ENCODE measurements around the gene GRIFIN.
A peak's percentile ranks its signal among the peaks of the same experiment; 100 is the strongest.

The GRIFIN gene

DNA sequence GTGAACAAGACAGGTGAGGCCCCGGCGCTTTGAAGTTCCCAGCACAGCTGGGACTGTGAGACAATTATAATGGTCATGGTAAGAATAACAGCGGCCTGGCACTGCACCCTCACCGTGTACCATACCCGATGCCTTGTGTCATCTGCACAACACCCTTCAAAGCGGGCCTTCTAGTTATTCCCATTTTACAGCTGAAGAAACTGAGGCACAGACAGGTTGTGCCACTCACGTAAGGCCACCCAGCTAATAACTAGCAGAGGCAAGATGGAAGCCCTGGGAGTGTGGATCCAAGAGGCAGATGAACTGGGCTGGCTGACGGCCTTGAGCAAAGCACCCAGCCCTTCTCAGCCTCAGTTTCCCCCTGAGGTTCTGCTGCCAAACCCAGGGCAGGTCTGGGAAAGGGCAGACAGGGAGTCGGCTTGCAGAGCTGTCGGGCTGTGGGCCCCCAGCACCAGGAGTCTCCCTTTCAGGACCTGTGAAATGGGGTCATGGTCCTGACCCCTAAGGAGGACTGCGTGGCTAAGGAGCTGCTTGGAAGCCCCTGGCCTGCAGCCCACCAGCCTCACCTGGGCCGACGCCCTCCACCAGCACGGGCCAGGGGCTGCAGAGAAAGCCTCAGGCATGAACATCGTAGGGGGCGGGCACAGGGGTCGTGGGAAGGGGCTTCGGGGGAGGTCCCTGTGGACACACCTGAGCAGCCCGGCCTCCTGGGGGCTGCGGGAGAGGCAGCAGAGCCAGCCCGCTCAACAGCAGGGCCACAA, 28.1 kb upstream of the GRIFIN start:
- Histone ChIP-seq H3K4me3 (no peak overlapping the region), H3K9ac (peak overlapping the region in 2 of 11 experiments; percentile 20 to 35; a peak in 2 of 22 replicates), H3K36me3 (no peaks in the 10 kb centered on the region), H3K27me3 (peaks cover 0 to 21% (median 0%) of the 10 kb centered on the region in 11 experiments; a peak in 4 of 22 replicates), H3K27ac (peak overlapping the region in 3 of 11 experiments; percentile 2 to 20 (median 7); a peak in 3 of 22 replicates), H3K9me3 (replicated peaks in 1 of 11) (no peaks in the 10 kb centered on the region), H4K20me1 (0 out of 22 replicates have a peak, but pooled peaks cover 0 to 3% (median 0%) of the 10 kb centered on the region in 11 experiments), H3K4me1 (peaks cover 31 to 100% (median 98%) of the 10 kb centered on the region in 10 experiments), H3K4me2 (peak overlapping the region in 10 of 11 experiments; percentile 51 to 98 (median 82); a peak in 18 of 22 replicates)
- TF ChIP-seq Cebpa-rat (IDR thresholded peaks at IDR 0.05): no peak

DNA sequence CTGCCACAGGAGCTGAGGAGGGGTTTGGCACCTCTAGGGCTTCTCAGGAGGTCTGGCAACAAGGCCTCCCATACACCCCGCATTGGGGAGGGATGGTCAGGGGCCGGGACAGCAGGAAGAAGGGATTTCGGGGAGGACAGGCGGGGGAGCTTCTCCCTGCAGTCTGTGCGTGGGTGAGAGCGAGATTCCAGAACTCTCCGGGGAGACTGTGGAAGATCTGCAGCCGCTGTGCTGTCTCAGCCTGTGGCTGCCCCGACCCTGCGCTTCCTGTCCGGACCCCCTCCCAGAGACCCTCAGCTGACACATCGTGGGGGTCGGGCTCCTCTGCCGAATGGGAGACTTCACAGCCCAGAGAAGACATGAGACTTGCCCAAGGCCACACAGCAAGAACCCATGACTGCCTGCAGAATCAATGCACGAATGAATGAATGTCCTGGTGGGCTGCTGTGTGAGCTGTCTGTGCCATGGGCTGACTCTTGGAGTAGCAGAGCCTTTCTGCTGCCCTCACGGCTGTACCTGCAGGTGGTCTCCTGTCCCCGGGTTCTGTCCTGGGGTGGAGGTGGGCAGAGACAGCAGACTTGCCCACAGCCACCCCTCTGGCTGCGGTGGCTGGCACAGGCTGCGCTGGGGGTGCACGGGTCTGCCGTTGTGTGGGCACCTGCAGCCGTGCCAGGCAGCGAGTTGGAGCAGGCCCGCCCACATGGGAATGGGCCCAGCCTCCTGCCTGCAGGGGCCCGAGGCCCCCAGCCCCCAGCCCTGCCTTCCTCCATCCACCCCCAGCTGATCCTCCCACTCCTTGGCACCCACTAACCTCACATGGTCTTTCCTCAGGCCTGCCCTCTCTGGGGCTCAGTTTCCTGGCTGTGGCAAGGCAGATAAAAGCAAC, 27.1 kb upstream of the GRIFIN start:
- Histone ChIP-seq H3K9me3 (replicated peaks in 1 of 11) (no peaks in the 10 kb centered on the region), H3K9ac (peak overlapping the region in 2 of 11 experiments; percentile 33 to 35; a peak in 4 of 22 replicates), H3K36me3 (no peaks in the 10 kb centered on the region), H4K20me1 (0 out of 22 replicates have a peak, but pooled peaks cover 0 to 3% (median 0%) of the 10 kb centered on the region in 11 experiments), H3K4me2 (peak overlapping the region; percentile 42 to 98 (median 77)), H3K4me3 (no peak overlapping the region), H3K27me3 (peaks cover 0 to 26% (median 0%) of the 10 kb centered on the region in 11 experiments; a peak in 4 of 22 replicates), H3K4me1 (peaks cover 27 to 100% (median 98%) of the 10 kb centered on the region in 10 experiments), H3K27ac (peak overlapping the region in 4 of 11 experiments; percentile 2 to 44 (median 17); a peak in 3 of 22 replicates)
- no peak for TF ChIP-seq Cebpa-rat (IDR thresholded peaks at IDR 0.05)

DNA sequence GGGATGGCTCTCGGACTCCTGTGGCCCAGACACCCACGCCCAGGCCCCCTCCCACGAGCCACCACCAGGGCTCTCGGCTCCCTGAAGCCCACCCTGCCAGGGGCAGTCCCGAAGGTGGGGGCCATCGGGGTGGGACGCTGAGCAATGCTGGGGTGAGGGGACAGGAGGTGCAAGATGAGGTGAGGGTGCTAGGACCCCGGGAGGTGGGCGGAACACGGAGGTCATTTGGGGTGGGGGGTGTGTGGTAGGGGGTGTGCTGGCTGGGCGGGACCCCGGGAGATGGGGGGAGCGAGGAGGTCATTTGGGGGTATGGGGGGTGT, 26.4 kb upstream of the GRIFIN start:
- peaks cover 0 to 33% (median 0%) of the 10 kb centered on the region in 11 experiments; a peak in 4 of 22 replicates for H3K27me3 ChIP-seq
- H3K4me1 ChIP-seq: peaks cover 27 to 100% (median 98%) of the 10 kb centered on the region in 10 experiments
- H3K4me2 ChIP-seq: peak overlapping the region in 9 of 11 experiments; percentile 53 to 98 (median 88); a peak in 16 of 22 replicates
- no peaks in the 10 kb centered on the region for H3K9me3 ChIP-seq (replicated peaks in 1 of 11)
- TF ChIP-seq Cebpa-rat (IDR thresholded peaks at IDR 0.05): no peak
- 0 out of 22 replicates have a peak, but pooled peaks cover 0 to 3% (median 0%) of the 10 kb centered on the region in 11 experiments for H4K20me1 ChIP-seq
- H3K27ac ChIP-seq: peak overlapping the region in 1 of 11 experiments; percentile 30; a peak in 1 of 22 replicates
- H3K36me3 ChIP-seq: no peaks in the 10 kb centered on the region
- H3K4me3 ChIP-seq: no peak overlapping the region
- H3K9ac ChIP-seq: peak overlapping the region in 1 of 11 experiments; percentile 13; a peak in 1 of 22 replicates

DNA sequence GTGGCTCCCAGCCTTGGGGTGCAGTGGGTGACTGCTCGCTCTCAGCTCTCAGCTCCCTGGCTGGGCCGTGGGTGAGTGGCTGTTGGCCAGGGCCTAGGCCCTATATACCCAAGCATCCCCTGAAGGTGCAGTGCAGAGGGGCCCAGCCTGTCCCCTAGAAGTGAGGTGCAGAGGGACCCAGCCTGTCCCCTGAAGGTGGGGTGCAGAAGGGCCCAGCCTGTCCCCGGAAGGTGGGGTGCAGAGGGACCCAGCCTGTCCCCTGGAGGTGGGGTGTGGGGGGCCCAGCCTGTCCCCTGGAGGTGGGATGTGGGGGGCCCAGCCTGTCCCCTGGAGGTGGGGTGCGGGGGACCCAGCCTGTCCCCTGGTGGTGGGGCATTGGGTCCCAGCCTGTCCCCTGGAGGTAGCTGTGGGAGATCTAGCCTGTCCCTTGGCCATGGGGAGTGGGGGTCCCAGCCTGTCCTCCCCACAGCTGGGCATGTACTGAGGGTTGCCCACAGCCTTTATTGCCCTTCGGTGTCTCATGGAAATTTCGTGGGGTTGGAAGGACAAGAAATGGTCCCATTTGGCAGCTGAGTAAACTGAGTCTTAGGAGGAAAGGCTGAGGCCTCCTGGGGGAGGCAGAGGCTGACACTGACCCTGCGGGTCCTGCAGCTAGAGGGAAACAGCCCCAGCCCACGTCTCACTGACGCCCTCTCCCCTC, 25.9 kb upstream of the GRIFIN start:
- H3K4me3 ChIP-seq: no peak overlapping the region
- peak overlapping the region in 8 of 11 experiments; percentile 27 to 98 (median 90); a peak in 16 of 22 replicates for H3K4me2 ChIP-seq
- 0 out of 22 replicates have a peak, but pooled peaks cover 0 to 3% (median 0%) of the 10 kb centered on the region in 11 experiments for H4K20me1 ChIP-seq
- H3K4me1 ChIP-seq: peaks cover 28 to 100% (median 98%) of the 10 kb centered on the region in 10 experiments
- no peak for TF ChIP-seq Cebpa-rat (IDR thresholded peaks at IDR 0.05)
- H3K27ac ChIP-seq: peak overlapping the region in 1 of 11 experiments; percentile 30; a peak in 2 of 22 replicates
- peak overlapping the region in 3 of 11 experiments; percentile 13 to 47 (median 18); a peak in 1 of 22 replicates for H3K9ac ChIP-seq
- H3K27me3 ChIP-seq: peaks cover 0 to 37% (median 0%) of the 10 kb centered on the region in 11 experiments; a peak in 4 of 22 replicates
- no peaks in the 10 kb centered on the region for H3K36me3 ChIP-seq
- H3K9me3 ChIP-seq (replicated peaks in 1 of 11): no peaks in the 10 kb centered on the region

DNA sequence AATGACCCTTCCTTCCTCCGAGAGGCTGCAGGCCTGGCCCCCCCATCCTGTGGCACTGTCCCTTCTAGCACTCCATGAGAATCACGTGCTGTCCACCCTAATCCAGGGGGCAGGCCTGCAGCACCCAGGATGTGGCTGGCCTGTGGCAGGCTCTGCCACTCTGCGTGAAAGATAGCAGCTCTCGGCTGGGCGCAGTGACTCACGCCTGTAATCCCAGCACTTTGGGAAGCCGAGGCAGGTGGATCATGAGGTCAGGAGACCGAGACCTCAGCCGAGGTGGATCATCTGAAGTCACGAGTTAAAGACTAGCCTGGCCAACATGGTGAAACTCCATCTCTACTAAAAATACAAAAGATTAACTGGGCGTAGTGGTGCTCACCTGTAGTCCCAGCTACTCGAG, 24.5 kb upstream of the GRIFIN start:
- H3K36me3 ChIP-seq: no peaks in the 10 kb centered on the region
- peaks cover 28 to 97% (median 90%) of the 10 kb centered on the region in 10 experiments for H3K4me1 ChIP-seq
- H3K27me3 ChIP-seq: peaks cover 0 to 38% (median 0%) of the 10 kb centered on the region in 11 experiments; a peak in 4 of 22 replicates
- H3K4me3 ChIP-seq: no peak overlapping the region
- no peaks in the 10 kb centered on the region for H3K9me3 ChIP-seq (replicated peaks in 1 of 11)
- peak overlapping the region in 2 of 11 experiments; percentile 33 to 35; a peak in 4 of 22 replicates for H3K9ac ChIP-seq
- peak overlapping the region in 7 of 11 experiments; percentile 1 to 42 (median 30); a peak in 8 of 22 replicates for H3K27ac ChIP-seq
- peak overlapping the region in 9 of 11 experiments; percentile 18 to 98 (median 88); a peak in 18 of 22 replicates for H3K4me2 ChIP-seq
- no peak for TF ChIP-seq Cebpa-rat (IDR thresholded peaks at IDR 0.05)
- H4K20me1 ChIP-seq: 0 out of 22 replicates have a peak, but pooled peaks cover 0 to 3% (median 0%) of the 10 kb centered on the region in 11 experiments

DNA sequence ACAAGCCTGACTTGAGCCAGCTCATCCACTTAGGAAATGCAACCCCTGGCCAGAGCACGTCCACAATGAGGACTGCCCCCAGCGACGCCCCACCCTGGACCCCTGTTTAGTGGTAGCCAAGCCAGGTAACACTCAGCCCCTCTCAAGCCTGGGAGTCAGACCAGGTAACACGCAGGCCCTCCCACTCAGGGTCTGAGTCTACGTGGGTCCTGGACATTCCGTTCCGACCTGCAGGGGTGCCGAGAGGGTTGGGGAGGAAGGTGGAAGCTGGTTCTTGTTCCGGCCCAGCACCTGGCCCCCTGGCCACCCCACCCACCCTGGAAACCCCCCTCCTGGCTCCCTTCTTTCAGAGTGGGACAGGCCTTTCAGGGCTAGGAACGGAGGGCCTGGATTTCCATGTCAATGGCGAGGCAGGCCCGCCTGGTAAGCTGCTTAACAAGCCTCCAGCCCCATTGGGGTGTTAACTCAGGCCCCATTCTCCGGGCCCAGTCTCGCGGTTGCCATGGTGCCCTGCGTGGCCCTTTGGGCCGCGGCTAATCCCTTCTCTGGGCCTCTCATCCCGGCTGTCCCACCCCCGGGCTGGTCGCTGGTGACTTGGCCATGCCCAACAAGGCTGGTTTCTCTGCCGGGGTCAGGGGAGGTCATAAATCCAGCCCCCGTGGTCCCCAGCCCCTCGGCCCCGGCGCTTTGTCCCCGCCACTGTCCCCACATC, 23.7 kb upstream of the GRIFIN start:
- TF ChIP-seq Cebpa-rat (IDR thresholded peaks at IDR 0.05): no peak
- peak overlapping the region in 6 of 11 experiments; percentile 11 to 79 (median 45); a peak in 7 of 22 replicates for H3K27ac ChIP-seq
- H3K36me3 ChIP-seq: no peaks in the 10 kb centered on the region
- H3K4me2 ChIP-seq: peak overlapping the region in 8 of 11 experiments; percentile 83 to 98 (median 96); a peak in 15 of 22 replicates
- H3K4me3 ChIP-seq: no peak overlapping the region
- peaks cover 0 to 37% (median 0%) of the 10 kb centered on the region in 11 experiments; a peak in 4 of 22 replicates for H3K27me3 ChIP-seq
- H4K20me1 ChIP-seq: 0 out of 22 replicates have a peak, but pooled peaks cover 0 to 3% (median 0%) of the 10 kb centered on the region in 11 experiments
- peak overlapping the region in 2 of 11 experiments; percentile 19 to 66; a peak in 2 of 22 replicates for H3K9ac ChIP-seq
- H3K4me1 ChIP-seq: peaks cover 28 to 97% (median 90%) of the 10 kb centered on the region in 10 experiments
- H3K9me3 ChIP-seq (replicated peaks in 1 of 11): no peaks in the 10 kb centered on the region

DNA sequence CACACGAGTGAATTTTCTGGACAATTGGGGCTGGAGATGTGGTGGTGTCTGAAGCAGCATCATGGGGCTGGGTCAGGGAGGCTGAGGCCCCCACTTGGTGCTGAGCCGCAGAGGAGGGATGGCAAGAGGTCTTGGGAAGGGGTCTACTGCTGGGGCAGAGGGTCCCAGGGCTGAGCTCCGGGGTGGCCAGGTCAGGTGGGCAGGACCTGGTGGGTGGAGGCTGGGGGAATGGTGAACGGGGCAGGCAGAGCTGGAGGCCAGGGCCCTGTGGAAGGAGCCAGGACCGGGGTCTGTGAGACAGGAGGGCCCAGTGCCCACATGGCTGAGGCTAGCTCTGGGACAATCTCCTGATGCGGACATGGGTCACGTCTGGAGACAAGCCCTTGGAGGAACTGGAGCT, 23.0 kb upstream of the GRIFIN start:
- peak overlapping the region in 10 of 11 experiments; percentile 72 to 96 (median 90); a peak in 19 of 22 replicates for H3K4me2 ChIP-seq
- peak overlapping the region in 7 of 11 experiments; percentile 19 to 66 (median 49); a peak in 9 of 22 replicates for H3K9ac ChIP-seq
- no peaks in the 10 kb centered on the region for H3K36me3 ChIP-seq
- H3K27me3 ChIP-seq: peaks cover 0 to 36% (median 0%) of the 10 kb centered on the region in 11 experiments; a peak in 4 of 22 replicates
- H3K27ac ChIP-seq: peak overlapping the region in 7 of 11 experiments; percentile 11 to 79 (median 56); a peak in 12 of 22 replicates
- H4K20me1 ChIP-seq: 0 out of 22 replicates have a peak, but pooled peaks cover 0 to 3% (median 0%) of the 10 kb centered on the region in 11 experiments
- peaks cover 32 to 97% (median 90%) of the 10 kb centered on the region in 10 experiments for H3K4me1 ChIP-seq
- H3K9me3 ChIP-seq (replicated peaks in 1 of 11): no peaks in the 10 kb centered on the region
- H3K4me3 ChIP-seq: no peak overlapping the region
- TF ChIP-seq Cebpa-rat (IDR thresholded peaks at IDR 0.05): no peak

Data from BLaER1 treated with 17β-estradiol and CSF1 and Interleukin-3, amounts not matched to agents 10 nM and 100 nM (cell line).